Central memory CD8-positive, alpha-beta T cell (primary cell): ENCODE data around the gene RUNX1.

Source experiments
- ATAC-seq: fragments of 150-1000 bp; cut with Tn5 transposase; replicated peaks from 2 replicates; pipeline ENCODE4 v1.10.0; 2022; ENCODE audit warnings: mild to moderate bottlenecking, moderate FRiP score, moderate number of reproducible peaks; ENCODE audit not compliant: poor library complexity, severe bottlenecking; ENCODE audit errors: extremely low read depth
- DNase-seq, 2 donors: peaks; one replicate each; pipeline ENCODE4 v3.0.0; 2021; ENCODE audit warnings: low spot score in 2 of 2
- H3K27ac Mint-ChIP-seq: one replicate; pipeline ENCODE4 v1.8.0; 2022; ENCODE audit warnings: low read depth, mild to moderate bottlenecking, moderate library complexity, mixed read lengths
- H3K27me3 Mint-ChIP-seq: one replicate; pipeline ENCODE4 v1.8.0; 2022; ENCODE audit warnings: mixed read lengths
- H3K36me3 Mint-ChIP-seq: one replicate; pipeline ENCODE4 v1.8.0; 2022; ENCODE audit warnings: mild to moderate bottlenecking, moderate library complexity, mixed read lengths; ENCODE audit not compliant: insufficient read depth
- H3K4me1 Mint-ChIP-seq: one replicate; pipeline ENCODE4 v1.8.0; 2022; ENCODE audit warnings: mixed read lengths
- H3K4me3 Mint-ChIP-seq: one replicate; pipeline ENCODE4 v1.8.0; 2022; ENCODE audit warnings: mild to moderate bottlenecking, moderate library complexity, mixed read lengths
- H3K9me3 Mint-ChIP-seq: one replicate; pipeline ENCODE4 v1.8.0; 2022; ENCODE audit warnings: mixed read lengths

Gene RUNX1

GRCh38 chr21:34883491-34884271, 165.4 kb downstream of the RUNX1 start:
- peak overlapping the region; percentile 19 for H3K4me3 Mint-ChIP-seq
- DNase-seq, result no peak

GRCh38 chr21:34882719-34883131, 166.4 kb downstream of the RUNX1 start:
- H3K27ac Mint-ChIP-seq, result peak overlapping the region; percentile 62
- no peaks in the 10 kb centered on the region for H3K9me3 Mint-ChIP-seq
- no peak for ATAC-seq
- peaks cover 47% of the 10 kb centered on the region for H3K4me1 Mint-ChIP-seq
- peaks cover 31% of the 10 kb centered on the region for H3K36me3 Mint-ChIP-seq
- no peaks in the 10 kb centered on the region for H3K27me3 Mint-ChIP-seq
- H3K4me3 Mint-ChIP-seq, result peak overlapping the region; percentile 3
- DNase-seq, result no peak

More at GRCh38 chr21:34883491-34884271, 165.4 kb downstream of the RUNX1 start:
- Mint-ChIP-seq H3K27me3 (no peaks in the 10 kb centered on the region), H3K4me1 (peaks cover 46% of the 10 kb centered on the region), H3K36me3 (peaks cover 30% of the 10 kb centered on the region), H3K27ac (peak overlapping the region; percentile 62), H3K9me3 (no peaks in the 10 kb centered on the region)
- no peak for ATAC-seq

GRCh38 chr21:34881839-34882371, 167.2 kb downstream of the RUNX1 start:
- no peak for DNase-seq
- Mint-ChIP-seq H3K9me3 (no peaks in the 10 kb centered on the region), H3K4me3 (no peak overlapping the region), H3K27me3 (no peaks in the 10 kb centered on the region), H3K4me1 (peaks cover 46% of the 10 kb centered on the region), H3K36me3 (peaks cover 35% of the 10 kb centered on the region), H3K27ac (peak overlapping the region; percentile 62)
- no peak for ATAC-seq

GRCh38 chr21:34881421-34881820, 167.7 kb downstream of the RUNX1 start:
- Mint-ChIP-seq H3K4me1 (peaks cover 46% of the 10 kb centered on the region), H3K36me3 (peaks cover 34% of the 10 kb centered on the region), H3K4me3 (no peak overlapping the region)

GRCh38 chr21:34880401-34880800, 168.7 kb downstream of the RUNX1 start:
- DNase-seq (no peak), ATAC-seq (no peak)
- no peak overlapping the region for H3K4me3 Mint-ChIP-seq
- H3K9me3 Mint-ChIP-seq, result no peaks in the 10 kb centered on the region
- H3K4me1 Mint-ChIP-seq, result peaks cover 52% of the 10 kb centered on the region
- no peaks in the 10 kb centered on the region for H3K27me3 Mint-ChIP-seq
- peaks cover 38% of the 10 kb centered on the region for H3K36me3 Mint-ChIP-seq
- H3K27ac Mint-ChIP-seq, result no peak overlapping the region

More at GRCh38 chr21:34881421-34881820, 167.7 kb downstream of the RUNX1 start:
- H3K27ac Mint-ChIP-seq, result no peak overlapping the region
- H3K9me3 Mint-ChIP-seq, result no peaks in the 10 kb centered on the region
- no peak for DNase-seq
- no peaks in the 10 kb centered on the region for H3K27me3 Mint-ChIP-seq
- no peak for ATAC-seq

- peaks cover 44% of the 10 kb centered on the region for H3K36me3 Mint-ChIP-seq
Observed at GRCh38 chr21:34878940-34879339, 170.2 kb downstream of the RUNX1 start.

GRCh38 chr21:34878501-34878900, 170.6 kb downstream of the RUNX1 start:
- no peaks in the 10 kb centered on the region for H3K27me3 Mint-ChIP-seq
- H3K4me1 Mint-ChIP-seq, result peaks cover 51% of the 10 kb centered on the region
- ATAC-seq (no peak), DNase-seq (no peak)
- H3K9me3 Mint-ChIP-seq, result no peaks in the 10 kb centered on the region
- H3K27ac Mint-ChIP-seq, result peak overlapping the region; percentile 38
- H3K36me3 Mint-ChIP-seq, result peaks cover 45% of the 10 kb centered on the region
- no peak overlapping the region for H3K4me3 Mint-ChIP-seq

More at GRCh38 chr21:34878940-34879339, 170.2 kb downstream of the RUNX1 start:
- H3K4me3 Mint-ChIP-seq, result no peak overlapping the region
- no peaks in the 10 kb centered on the region for H3K27me3 Mint-ChIP-seq
- H3K9me3 Mint-ChIP-seq, result no peaks in the 10 kb centered on the region
- ATAC-seq (no peak), DNase-seq (no peak)
- H3K27ac Mint-ChIP-seq, result no peak overlapping the region
- H3K4me1 Mint-ChIP-seq, result peaks cover 53% of the 10 kb centered on the region

GRCh38 chr21:34877485-34878128, 171.5 kb downstream of the RUNX1 start:
- Mint-ChIP-seq H3K9me3 (no peaks in the 10 kb centered on the region), H3K27ac (peak overlapping the region; percentile 38), H3K4me1 (peaks cover 50% of the 10 kb centered on the region), H3K4me3 (no peak overlapping the region), H3K36me3 (peaks cover 53% of the 10 kb centered on the region), H3K27me3 (no peaks in the 10 kb centered on the region)
- ATAC-seq (no peak), DNase-seq (no peak)

- H3K4me1 Mint-ChIP-seq, result peaks cover 39% of the 10 kb centered on the region
- no peak for DNase-seq
- H3K36me3 Mint-ChIP-seq, result peaks cover 56% of the 10 kb centered on the region
- no peak overlapping the region for H3K27ac Mint-ChIP-seq
- H3K4me3 Mint-ChIP-seq, result no peak overlapping the region
- H3K27me3 Mint-ChIP-seq, result no peaks in the 10 kb centered on the region
- ATAC-seq, result no peak
- H3K9me3 Mint-ChIP-seq, result no peaks in the 10 kb centered on the region
Observed at GRCh38 chr21:34875830-34876229, 173.3 kb downstream of the RUNX1 start.

- H3K27me3 Mint-ChIP-seq, result no peaks in the 10 kb centered on the region
- no peaks in the 10 kb centered on the region for H3K9me3 Mint-ChIP-seq
- peaks cover 37% of the 10 kb centered on the region for H3K4me1 Mint-ChIP-seq
- no peak for DNase-seq
- no peak overlapping the region for H3K27ac Mint-ChIP-seq
- no peak overlapping the region for H3K4me3 Mint-ChIP-seq
- no peak for ATAC-seq
- H3K36me3 Mint-ChIP-seq, result peaks cover 53% of the 10 kb centered on the region
Observed at GRCh38 chr21:34874684-34875513, 174.2 kb downstream of the RUNX1 start.

- peaks cover 50% of the 10 kb centered on the region for H3K4me1 Mint-ChIP-seq
- H3K27ac Mint-ChIP-seq, result no peak overlapping the region
Observed at GRCh38 chr21:34871026-34871908, 177.8 kb downstream of the RUNX1 start.

More at GRCh38 chr21:34871026-34871908, 177.8 kb downstream of the RUNX1 start:
- no peak overlapping the region for H3K4me3 Mint-ChIP-seq
- DNase-seq (no peak), ATAC-seq (no peak)
- H3K9me3 Mint-ChIP-seq, result no peaks in the 10 kb centered on the region
- no peaks in the 10 kb centered on the region for H3K27me3 Mint-ChIP-seq
- peaks cover 54% of the 10 kb centered on the region for H3K36me3 Mint-ChIP-seq
